Endothelial cell (in vitro differentiated cells): Measurements from ENCODE around the gene SPATA24. TPM values are rescaled to one million over a fixed set of nuclear protein-coding genes. Genes with fewer than 3 reads are reported as not detected.
A peak's percentile ranks its signal among the peaks of the same experiment; 100 is the strongest.

Experiments used
- DNase-seq: peaks from one replicate; pipeline ENCODE4 v3.0.0; 2021; ENCODE audit warnings: low spot score
- H3K27ac Mint-ChIP-seq: one replicate; pipeline ENCODE4 v1.8.0; 2021; ENCODE audit warnings: mixed read lengths, inconsistent platforms; ENCODE audit not compliant: unreplicated experiment
- H3K27me3 Mint-ChIP-seq: one replicate; pipeline ENCODE4 v1.8.0; 2021; ENCODE audit warnings: mild to moderate bottlenecking, moderate library complexity, mixed read lengths, inconsistent platforms; ENCODE audit not compliant: unreplicated experiment
- H3K36me3 Mint-ChIP-seq: one replicate; pipeline ENCODE4 v1.8.0; 2021; ENCODE audit warnings: mild to moderate bottlenecking, low read depth, mixed read lengths, inconsistent platforms; ENCODE audit not compliant: unreplicated experiment
- H3K4me1 Mint-ChIP-seq: one replicate; pipeline ENCODE4 v1.8.0; 2021; ENCODE audit warnings: mild to moderate bottlenecking, mixed read lengths, inconsistent platforms; ENCODE audit not compliant: unreplicated experiment
- H3K4me3 Mint-ChIP-seq: one replicate; pipeline ENCODE4 v1.8.0; 2021; ENCODE audit warnings: mild to moderate bottlenecking, mixed read lengths, inconsistent platforms; ENCODE audit not compliant: unreplicated experiment
- H3K9me3 Mint-ChIP-seq: one replicate; pipeline ENCODE4 v1.8.0; 2021; ENCODE audit warnings: mixed read lengths, inconsistent platforms; ENCODE audit not compliant: unreplicated experiment
- CTCF ChIP-seq: fragments of 200-600 bp; sonication (generic); IDR thresholded peaks from one replicate; pipeline ENCODE4 v1.5.0; 2021; ENCODE audit warnings: antibody characterized with exemption; ENCODE audit not compliant: unreplicated experiment
- total RNA-seq: library from RNA; stranded (reverse); fragmentation: NEBNext Ultra II Directional; extraction: Animal tissue kit (Norgen Biotek cat#: 25700); gene quantifications from one replicate; pipeline ENCODE4 v1.2.1, GENCODE V29; 2021; ENCODE audit not compliant: unreplicated experiment

Gene SPATA24
- total RNA-seq, 1 donor from 2014 or later: 7.6 TPM

GRCh38 chr5:139399501-139400121, 4.3 kb downstream of the SPATA24 start:
- DNase-seq: no peak
- peak overlapping the region; percentile 1 for H3K4me3 Mint-ChIP-seq
- no peak overlapping the region for H3K27ac Mint-ChIP-seq
- TF ChIP-seq CTCF: no peak
- peaks cover 16% of the 10 kb centered on the region for H3K27me3 Mint-ChIP-seq
- peaks cover 9% of the 10 kb centered on the region for H3K36me3 Mint-ChIP-seq
- H3K4me1 Mint-ChIP-seq: peaks cover 40% of the 10 kb centered on the region
- H3K9me3 Mint-ChIP-seq: no peaks in the 10 kb centered on the region

GRCh38 chr5:139397921-139398320, 6.0 kb downstream of the SPATA24 start:
- peaks cover 14% of the 10 kb centered on the region for H3K27me3 Mint-ChIP-seq
- H3K9me3 Mint-ChIP-seq: no peaks in the 10 kb centered on the region
- H3K36me3 Mint-ChIP-seq: peaks cover 9% of the 10 kb centered on the region
- H3K4me3 Mint-ChIP-seq: no peak overlapping the region
- no peak for TF ChIP-seq CTCF
- peaks cover 27% of the 10 kb centered on the region for H3K4me1 Mint-ChIP-seq
- peak overlapping the region; percentile 17 for H3K27ac Mint-ChIP-seq
- DNase-seq: no peak

- H3K36me3 Mint-ChIP-seq: peaks cover 9% of the 10 kb centered on the region
- peak overlapping the region; percentile 93 for H3K27ac Mint-ChIP-seq
- H3K4me1 Mint-ChIP-seq: peaks cover 26% of the 10 kb centered on the region
- peaks cover 12% of the 10 kb centered on the region for H3K27me3 Mint-ChIP-seq
- no peak for TF ChIP-seq CTCF
- DNase-seq: no peak
- peak overlapping the region; percentile 17 for H3K4me3 Mint-ChIP-seq
- H3K9me3 Mint-ChIP-seq: no peaks in the 10 kb centered on the region
Observed at GRCh38 chr5:139396691-139397090, 7.2 kb downstream of the SPATA24 start.

- Mint-ChIP-seq H3K4me1 (peaks cover 31% of the 10 kb centered on the region), H3K4me3 (peak overlapping the region; percentile 87), H3K36me3 (peaks cover 9% of the 10 kb centered on the region), H3K27me3 (peaks cover 15% of the 10 kb centered on the region), H3K9me3 (no peaks in the 10 kb centered on the region), H3K27ac (peak overlapping the region; percentile 93)
- no peak for TF ChIP-seq CTCF
- DNase-seq: no peak
Observed at GRCh38 chr5:139395844-139396640, 7.8 kb downstream of the SPATA24 start.
